Keratinocyte (primary cell): ENCODE measurements around the gene APMAP. TPM values are rescaled to one million over a fixed set of nuclear protein-coding genes. Genes with fewer than 3 reads are reported as not detected.

ENCODE experiments used
- DNase-seq: peaks from one replicate; pipeline ENCODE4 v3.0.0-alpha.2; 2011; ENCODE audit warnings: low read depth, missing footprints, low spot score
- FAIRE-seq: peaks from 2 replicates; lab custom pipeline; 2011; peaks lifted over from hg19 to GRCh38; lab: Jason Lieb, UNC
- H2AFZ ChIP-seq: 2 replicates; pipeline ENCODE4 v1.6.0; 2012; ENCODE audit warnings: low read length, control low read depth, inconsistent platforms; ENCODE audit not compliant: control insufficient read depth
- H3K27ac ChIP-seq: 2 replicates; pipeline ENCODE4 v1.5.1; 2011; ENCODE audit warnings: low read length; ENCODE audit not compliant: control insufficient read depth, insufficient read depth
- H3K27me3 ChIP-seq: 3 replicates; pipeline ENCODE4 v1.6.0; 2011; ENCODE audit warnings: low read length; ENCODE audit not compliant: control insufficient read depth, insufficient read depth; ENCODE audit errors: extremely low read depth
- H3K36me3 ChIP-seq, 2 experiments: 2 replicates in 1 of 2; 3 replicates in 1 of 2; pipeline ENCODE4 v1.5.1; 2011; ENCODE audit warnings: low read length in 2 of 2, mild to moderate bottlenecking in 1 of 2; ENCODE audit not compliant: control insufficient read depth in 2 of 2, insufficient read depth in 2 of 2; ENCODE audit errors: extremely low read depth in 1 of 2
- H3K4me1 ChIP-seq: 3 replicates; pipeline ENCODE4 v1.5.1; 2011; ENCODE audit warnings: low read length; ENCODE audit not compliant: control insufficient read depth, insufficient read depth; ENCODE audit errors: extremely low read depth
- H3K4me2 ChIP-seq: 3 replicates; pipeline ENCODE4 v1.6.0; 2011; ENCODE audit warnings: low read depth, low read length; ENCODE audit not compliant: control insufficient read depth, insufficient read depth; ENCODE audit errors: extremely low read depth
- H3K4me3 ChIP-seq, 3 experiments: fragments of 200-600 bp in 1 of 3; sonication (generic) in 1 of 3; 2 replicates in 2 of 3; 3 replicates in 1 of 3; pipeline ENCODE4 v1.5.1; 2011 to 2016; ENCODE audit warnings: low read length in 3 of 3, mild to moderate bottlenecking in 3 of 3, control low read depth in 2 of 3, inconsistent platforms in 1 of 3, low read depth in 1 of 3, mixed read lengths in 1 of 3, mixed run types in 1 of 3, moderate library complexity in 1 of 3; ENCODE audit not compliant: control insufficient read depth in 2 of 3, insufficient read depth in 2 of 3; ENCODE audit errors: extremely low read depth in 1 of 3
- H3K79me2 ChIP-seq: 2 replicates; pipeline ENCODE4 v1.6.0; 2012; ENCODE audit warnings: low read length; ENCODE audit not compliant: control insufficient read depth, insufficient read depth
- H3K9ac ChIP-seq: 3 replicates; pipeline ENCODE4 v1.6.0; 2011; ENCODE audit warnings: low read length; ENCODE audit not compliant: control insufficient read depth, insufficient read depth; ENCODE audit errors: extremely low read depth
- H3K9me1 ChIP-seq: 3 replicates; pipeline ENCODE4 v1.6.0; 2011; ENCODE audit warnings: low read length; ENCODE audit not compliant: control insufficient read depth, insufficient read depth; ENCODE audit errors: extremely low read depth
- H3K9me3 ChIP-seq: 2 replicates; pipeline ENCODE4 v1.5.1; 2012; ENCODE audit warnings: low read depth, low read length; ENCODE audit not compliant: control insufficient read depth
- H4K20me1 ChIP-seq: 3 replicates; pipeline ENCODE4 v1.6.0; 2011; ENCODE audit warnings: low read length; ENCODE audit not compliant: control insufficient read depth, insufficient read depth; ENCODE audit errors: extremely low read depth
- EZH2 ChIP-seq: IDR thresholded peaks from one replicate; pipeline ENCODE4 v1.6.1; 2012; ENCODE audit warnings: inconsistent platforms, mild to moderate bottlenecking, low read length, moderate library complexity
- dilution Hi-C: fragments of 300-500 bp; cut with MboI; formaldehyde crosslinking; loops from one replicate; pipeline ENCODE4 v1.7.0; 2020; ENCODE audit warnings: low sequenced_read_pairs; ENCODE audit not compliant: extremely low pct_ligation_motif_present
- polyA plus RNA-seq, 5 experiments: library from polyadenylated mRNA; depleted of rRNA in 3 of 5; stranded (reverse) in 3 of 5; stranded (forward) in 1 of 5; unstranded in 1 of 5; fragments of >200 nt; gene quantifications; 1 replicate in 1 of 5; 2 replicates in 3 of 5; 3 replicates in 1 of 5; pipeline versions ENCODE4 v1.2.1 to v1.2.3, GENCODE V29; 2011 to 2012; ENCODE audit warnings: missing spikeins in 2 of 5, low read depth in 1 of 5, low replicate concordance in 1 of 5
- TF ChIP-seq, protein P1 (sequence below), 3 experiments: IDR thresholded peaks in 1 of 3; conservative IDR thresholded peaks in 1 of 3; optimal IDR thresholded peaks in 1 of 3; 2 replicates in 2 of 3; 3 replicates in 1 of 3; pipeline versions ENCODE3 to v1.5.1; 2011; ENCODE audit warnings: low read length in 3 of 3, mild to moderate bottlenecking in 3 of 3, moderate library complexity in 2 of 3, control low read depth in 1 of 3, inconsistent platforms in 1 of 3; ENCODE audit not compliant: insufficient read depth in 2 of 3; ENCODE audit errors: extremely low read depth in 1 of 3

Gene APMAP
- polyA plus RNA-seq, 1 donor (not counting 4 experiments of a cell fraction or from before 2014, with no cell fraction given) = 48.9 TPM

- Histone ChIP-seq H3K36me3 (no peaks in the 10 kb centered on the region), H3K27ac (no peak overlapping the region), H3K4me3 (no peak overlapping the region), H3K9ac (no peak overlapping the region), H3K4me1 (peaks cover 15% of the 10 kb centered on the region), H3K9me1 (no peaks in the 10 kb centered on the region), H3K79me2 (no peaks in the 10 kb centered on the region), H3K9me3 (no peaks in the 10 kb centered on the region), H3K27me3 (peaks cover 7% of the 10 kb centered on the region), H4K20me1 (no peaks in the 10 kb centered on the region), H3K4me2 (no peak overlapping the region), H2AFZ (no peak overlapping the region)
- TF ChIP-seq, protein P1, sequence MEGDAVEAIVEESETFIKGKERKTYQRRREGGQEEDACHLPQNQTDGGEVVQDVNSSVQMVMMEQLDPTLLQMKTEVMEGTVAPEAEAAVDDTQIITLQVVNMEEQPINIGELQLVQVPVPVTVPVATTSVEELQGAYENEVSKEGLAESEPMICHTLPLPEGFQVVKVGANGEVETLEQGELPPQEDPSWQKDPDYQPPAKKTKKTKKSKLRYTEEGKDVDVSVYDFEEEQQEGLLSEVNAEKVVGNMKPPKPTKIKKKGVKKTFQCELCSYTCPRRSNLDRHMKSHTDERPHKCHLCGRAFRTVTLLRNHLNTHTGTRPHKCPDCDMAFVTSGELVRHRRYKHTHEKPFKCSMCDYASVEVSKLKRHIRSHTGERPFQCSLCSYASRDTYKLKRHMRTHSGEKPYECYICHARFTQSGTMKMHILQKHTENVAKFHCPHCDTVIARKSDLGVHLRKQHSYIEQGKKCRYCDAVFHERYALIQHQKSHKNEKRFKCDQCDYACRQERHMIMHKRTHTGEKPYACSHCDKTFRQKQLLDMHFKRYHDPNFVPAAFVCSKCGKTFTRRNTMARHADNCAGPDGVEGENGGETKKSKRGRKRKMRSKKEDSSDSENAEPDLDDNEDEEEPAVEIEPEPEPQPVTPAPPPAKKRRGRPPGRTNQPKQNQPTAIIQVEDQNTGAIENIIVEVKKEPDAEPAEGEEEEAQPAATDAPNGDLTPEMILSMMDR (optimal IDR thresholded peaks at IDR 0.05 in 1 of 3, IDR thresholded peaks at IDR 0.05 in 1 of 3, conservative IDR thresholded peaks at IDR 0.05 in 1 of 3; ENCODE audit: extremely low read depth in 1 of 3, insufficient read depth in 2 of 3, low read length in 3 of 3) = no peak
- TF ChIP-seq EZH2 = no peak
- no peak for DNase-seq
- FAIRE-seq = no peak
- dilution Hi-C loops = no loop called here
Measured at GRCh38 chr20:24999568-24999967, 7.0 kb upstream of the APMAP start.

- dilution Hi-C loops = no loop called here
- Histone ChIP-seq H3K36me3 (no peaks in the 10 kb centered on the region), H3K9ac (no peak overlapping the region), H3K4me1 (peaks cover 18% of the 10 kb centered on the region), H3K79me2 (no peaks in the 10 kb centered on the region), H3K9me1 (no peaks in the 10 kb centered on the region), H3K27me3 (peaks cover 7% of the 10 kb centered on the region), H3K9me3 (no peaks in the 10 kb centered on the region), H2AFZ (no peak overlapping the region), H4K20me1 (no peaks in the 10 kb centered on the region), H3K27ac (no peak overlapping the region), H3K4me3 (no peak overlapping the region), H3K4me2 (no peak overlapping the region)
- TF ChIP-seq, protein P1 (optimal IDR thresholded peaks at IDR 0.05 in 1 of 3, IDR thresholded peaks at IDR 0.05 in 1 of 3, conservative IDR thresholded peaks at IDR 0.05 in 1 of 3; ENCODE audit: extremely low read depth in 1 of 3, insufficient read depth in 2 of 3, low read length in 3 of 3) = no peak
- no peak for TF ChIP-seq EZH2
- DNase-seq (no peak), FAIRE-seq (no peak)
Measured at GRCh38 chr20:24998631-24999445, 6.3 kb upstream of the APMAP start.
